Activated CD4-positive, alpha-beta T cell treated with anti-CD3 and anti-CD28 coated beads, Interleukin-2, amount 10 ng/mL, durations not matched to agents 7 days and 5 days (primary cell): ENCODE data around the gene MAP3K8. TPM values are rescaled to one million over a fixed set of nuclear protein-coding genes. Genes with fewer than 3 reads are reported as not detected.

Source experiments
- CTCF ChIA-PET: fragments of 350-600 bp; sonication (Branson Sonifier 250); formaldehyde crosslinking; loops from one replicate; lab custom pipeline; 2021; ENCODE audit warnings: antibody characterized with exemption; lab: Charles Lee
- POLR2A ChIA-PET: fragments of 350-600 bp; sonication (Branson Sonifier 250); formaldehyde crosslinking; loops from one replicate; lab custom pipeline; 2021; ENCODE audit warnings: antibody characterized with exemption; lab: Charles Lee
- DNase-seq: peaks from one replicate; pipeline ENCODE4 v3.0.0-alpha.2; 2020
- H3K27ac Mint-ChIP-seq: one replicate; pipeline ENCODE4 v1.8.0; 2021; ENCODE audit warnings: mild to moderate bottlenecking, moderate library complexity, mixed read lengths
- H3K27me3 Mint-ChIP-seq: one replicate; pipeline ENCODE4 v1.8.0; 2021; ENCODE audit warnings: mixed read lengths
- H3K36me3 Mint-ChIP-seq: one replicate; pipeline ENCODE4 v1.8.0; 2021; ENCODE audit warnings: low read depth, mixed read lengths
- H3K4me1 Mint-ChIP-seq: one replicate; pipeline ENCODE4 v1.8.0; 2021; ENCODE audit warnings: mixed read lengths
- H3K4me3 Mint-ChIP-seq: one replicate; pipeline ENCODE4 v1.8.0; 2021; ENCODE audit warnings: mild to moderate bottlenecking, moderate library complexity, mixed read lengths
- H3K9me3 Mint-ChIP-seq: one replicate; pipeline ENCODE4 v1.8.0; 2021; ENCODE audit warnings: mixed read lengths
- total RNA-seq, 2 experiments: library from RNA; stranded (reverse); gene quantifications; one replicate each; pipeline ENCODE4 v1.2.3, GENCODE V29; 2021

The MAP3K8 gene
- total RNA-seq, 2 experiments from 2014 or later = 12.6 to 13.1 TPM

DNA sequence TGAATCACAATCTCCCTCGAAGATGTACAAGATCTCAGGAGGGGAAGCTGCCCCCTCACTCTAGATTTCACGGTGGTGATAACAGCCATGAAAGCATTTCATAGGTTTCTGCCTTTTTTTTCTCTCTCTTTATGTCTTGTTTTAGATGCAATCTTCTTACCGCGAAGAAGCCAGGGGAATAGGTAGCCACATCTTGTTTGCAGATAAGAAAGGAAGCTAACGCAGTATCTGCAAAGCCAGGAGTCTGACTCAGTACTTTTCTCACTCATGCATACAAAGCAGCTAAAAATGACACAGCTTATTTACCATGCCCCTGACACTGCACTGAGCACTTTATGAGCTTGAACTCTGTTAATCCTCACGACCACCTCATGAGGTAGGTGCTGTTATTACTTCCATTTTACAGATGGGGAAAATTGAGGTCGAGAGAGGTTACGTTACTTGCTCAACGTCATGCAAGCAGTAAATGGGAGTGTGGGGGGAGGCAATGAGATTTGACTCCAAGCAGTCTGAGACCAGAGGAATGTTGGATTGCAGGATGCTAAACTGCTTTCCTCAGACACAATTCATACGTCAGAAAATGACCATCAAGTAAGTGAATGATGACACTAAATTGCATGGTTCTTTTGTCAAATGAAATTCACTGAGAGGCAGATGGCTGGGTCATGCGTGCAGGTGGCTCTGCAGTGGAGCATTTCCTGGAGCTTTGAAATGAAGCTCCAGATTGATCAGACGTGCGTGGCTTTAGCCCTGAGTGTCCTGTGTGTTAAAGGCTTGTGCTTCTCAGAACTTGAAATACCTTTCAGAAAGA is 3.3 kb downstream of the MAP3K8 start:
- Mint-ChIP-seq H3K4me1 (peaks cover 61% of the 10 kb centered on the region), H3K9me3 (no peaks in the 10 kb centered on the region), H3K36me3 (peaks cover 40% of the 10 kb centered on the region), H3K27me3 (no peaks in the 10 kb centered on the region), H3K4me3 (peak overlapping the region; percentile 90), H3K27ac (peak overlapping the region; percentile 87)
- POLR2A ChIA-PET = interaction anchor here (0.6 to 1.4 kb wide), 5 partner anchors 19 to 100 kb away, joined by 3 to 6 read pairs (median 3); no protein-coding TSS in a partner anchor
- CTCF ChIA-PET = interaction anchor here (0.9 to 2.3 kb wide), 12 partner anchors 10 to 144 kb away, joined by 3 to 9 read pairs (median 4); no protein-coding TSS in a partner anchor
- peak; percentile 60 for DNase-seq

- Mint-ChIP-seq H3K27ac (peak overlapping the region; percentile 87), H3K4me3 (peak overlapping the region; percentile 90), H3K27me3 (no peaks in the 10 kb centered on the region), H3K4me1 (peaks cover 57% of the 10 kb centered on the region), H3K9me3 (no peaks in the 10 kb centered on the region), H3K36me3 (peaks cover 45% of the 10 kb centered on the region)
- ChIA-PET CTCF (interaction anchor here (0.9 to 2.3 kb wide), 9 partner anchors 9 to 143 kb away, joined by 3 to 9 read pairs (median 5); no protein-coding TSS in a partner anchor), POLR2A (interaction anchor here (1.1 to 1.4 kb wide), 2 partner anchors 20 to 91 kb away, joined by 3 to 6 read pairs; no protein-coding TSS in a partner anchor)
- no peak for DNase-seq
Measured at GRCh38 chr10:30438021-30438850, 4.3 kb downstream of the MAP3K8 start.

DNA sequence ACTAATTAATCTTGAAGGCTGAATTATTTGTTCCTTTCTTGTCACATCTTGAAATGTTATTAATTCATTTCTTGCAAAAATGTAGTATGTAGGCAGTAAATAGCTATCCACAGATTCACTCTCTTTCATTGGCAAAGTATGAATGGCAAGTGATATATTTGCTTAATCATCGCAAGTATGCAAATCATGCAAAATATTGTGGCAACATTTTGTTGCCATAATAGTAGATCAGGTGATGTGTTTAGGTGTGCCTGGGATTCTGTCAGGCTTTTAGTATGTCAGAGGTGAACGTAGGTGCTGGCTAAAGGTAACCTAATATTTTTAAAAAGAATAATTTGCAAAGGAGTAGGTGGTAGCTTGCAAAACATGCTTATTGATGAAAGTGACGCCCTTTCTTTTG is 5.9 kb downstream of the MAP3K8 start:
- Mint-ChIP-seq H3K4me3 (no peak overlapping the region), H3K27me3 (no peaks in the 10 kb centered on the region), H3K36me3 (peaks cover 45% of the 10 kb centered on the region), H3K27ac (no peak overlapping the region), H3K4me1 (peaks cover 62% of the 10 kb centered on the region), H3K9me3 (no peaks in the 10 kb centered on the region)
- no peak for DNase-seq
- ChIA-PET CTCF (no interaction called here), POLR2A (no interaction called here)

- CTCF ChIA-PET = interaction anchor here (1.0 to 1.2 kb wide), 3 partner anchors 12 to 83 kb away, joined by 3 read pairs; no protein-coding TSS in a partner anchor
- peaks cover 47% of the 10 kb centered on the region for H3K36me3 Mint-ChIP-seq
- peaks cover 45% of the 10 kb centered on the region for H3K4me1 Mint-ChIP-seq
Measured at GRCh38 chr10:30442019-30442606, 8.1 kb downstream of the MAP3K8 start.

GRCh38 chr10:30443049-30443448 is 9.1 kb downstream of the MAP3K8 start:
- Mint-ChIP-seq H3K4me3 (no peak overlapping the region), H3K27me3 (no peaks in the 10 kb centered on the region), H3K9me3 (no peaks in the 10 kb centered on the region), H3K36me3 (peaks cover 48% of the 10 kb centered on the region), H3K4me1 (peaks cover 35% of the 10 kb centered on the region), H3K27ac (no peak overlapping the region)
- ChIA-PET CTCF (interaction anchor here (1.0 to 2.1 kb wide), 4 partner anchors 10 to 84 kb away, joined by 3 to 11 read pairs (median 3); partner anchors contain the start of gene MAP3K8), POLR2A (no interaction called here)
- no peak for DNase-seq

More at GRCh38 chr10:30442019-30442606, 8.1 kb downstream of the MAP3K8 start:
- Mint-ChIP-seq H3K4me3 (no peak overlapping the region), H3K27me3 (no peaks in the 10 kb centered on the region), H3K27ac (no peak overlapping the region), H3K9me3 (no peaks in the 10 kb centered on the region)
- no peak for DNase-seq
- POLR2A ChIA-PET = no interaction called here

GRCh38 chr10:30445711-30446110 is 11.7 kb downstream of the MAP3K8 start:
- Mint-ChIP-seq H3K36me3 (peaks cover 48% of the 10 kb centered on the region), H3K4me3 (no peak overlapping the region), H3K9me3 (no peaks in the 10 kb centered on the region), H3K27me3 (no peaks in the 10 kb centered on the region), H3K4me1 (peaks cover 19% of the 10 kb centered on the region), H3K27ac (no peak overlapping the region)
- CTCF ChIA-PET = interaction anchor here (0.9 kb wide), 1 partner anchor 47 kb away, joined by 3 read pairs; no protein-coding TSS in a partner anchor
- POLR2A ChIA-PET = no interaction called here
- no peak for DNase-seq

DNA sequence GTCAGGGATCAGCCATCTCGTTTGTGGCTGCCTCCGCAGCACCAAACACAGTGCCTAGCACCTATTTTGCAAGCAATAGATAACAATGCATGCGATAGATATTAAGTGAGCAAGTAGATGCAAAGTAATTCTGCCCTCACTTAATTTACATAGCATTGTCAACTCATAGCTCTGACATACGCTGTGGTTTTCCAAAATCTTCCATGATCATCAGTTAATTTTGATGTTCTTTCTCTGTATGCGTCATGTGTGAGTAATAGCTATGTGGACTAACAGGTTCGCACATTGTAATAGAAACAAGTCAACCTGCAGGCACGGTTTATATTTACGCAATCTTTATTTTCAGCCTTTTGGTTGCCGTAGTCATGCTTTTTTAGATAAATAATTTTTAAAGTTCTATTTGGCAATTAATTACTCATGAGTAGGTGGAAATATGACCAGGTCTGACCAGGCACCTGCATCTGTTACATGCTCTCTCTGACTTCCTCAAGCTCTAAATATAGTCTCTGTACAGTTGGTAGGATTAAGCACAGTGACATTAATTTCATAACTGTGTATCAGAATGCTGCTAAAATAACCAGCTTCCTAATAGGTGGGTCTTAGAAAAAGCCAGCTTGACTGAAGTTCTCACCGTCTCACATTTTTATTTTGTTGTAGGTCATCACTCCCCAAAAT is 13.3 kb downstream of the MAP3K8 start:
- ChIA-PET CTCF (interaction anchor here (1.0 to 1.1 kb wide), 2 partner anchors 10 to 15 kb away, joined by 3 to 6 read pairs; no protein-coding TSS in a partner anchor), POLR2A (no interaction called here)
- Mint-ChIP-seq H3K4me3 (no peak overlapping the region), H3K27me3 (no peaks in the 10 kb centered on the region), H3K27ac (no peak overlapping the region), H3K36me3 (peaks cover 40% of the 10 kb centered on the region), H3K9me3 (no peaks in the 10 kb centered on the region), H3K4me1 (peaks cover 12% of the 10 kb centered on the region)
- DNase-seq = no peak

- Mint-ChIP-seq H3K9me3 (no peaks in the 10 kb centered on the region), H3K27ac (no peak overlapping the region), H3K36me3 (peaks cover 40% of the 10 kb centered on the region), H3K4me1 (peaks cover 9% of the 10 kb centered on the region), H3K27me3 (no peaks in the 10 kb centered on the region), H3K4me3 (no peak overlapping the region)
- ChIA-PET CTCF (interaction anchor here (1.0 kb wide), 1 partner anchor 14 kb away, joined by 3 read pairs; no protein-coding TSS in a partner anchor), POLR2A (no interaction called here)
- no peak for DNase-seq
Measured at GRCh38 chr10:30448092-30448491, 14.1 kb downstream of the MAP3K8 start.

DNA sequence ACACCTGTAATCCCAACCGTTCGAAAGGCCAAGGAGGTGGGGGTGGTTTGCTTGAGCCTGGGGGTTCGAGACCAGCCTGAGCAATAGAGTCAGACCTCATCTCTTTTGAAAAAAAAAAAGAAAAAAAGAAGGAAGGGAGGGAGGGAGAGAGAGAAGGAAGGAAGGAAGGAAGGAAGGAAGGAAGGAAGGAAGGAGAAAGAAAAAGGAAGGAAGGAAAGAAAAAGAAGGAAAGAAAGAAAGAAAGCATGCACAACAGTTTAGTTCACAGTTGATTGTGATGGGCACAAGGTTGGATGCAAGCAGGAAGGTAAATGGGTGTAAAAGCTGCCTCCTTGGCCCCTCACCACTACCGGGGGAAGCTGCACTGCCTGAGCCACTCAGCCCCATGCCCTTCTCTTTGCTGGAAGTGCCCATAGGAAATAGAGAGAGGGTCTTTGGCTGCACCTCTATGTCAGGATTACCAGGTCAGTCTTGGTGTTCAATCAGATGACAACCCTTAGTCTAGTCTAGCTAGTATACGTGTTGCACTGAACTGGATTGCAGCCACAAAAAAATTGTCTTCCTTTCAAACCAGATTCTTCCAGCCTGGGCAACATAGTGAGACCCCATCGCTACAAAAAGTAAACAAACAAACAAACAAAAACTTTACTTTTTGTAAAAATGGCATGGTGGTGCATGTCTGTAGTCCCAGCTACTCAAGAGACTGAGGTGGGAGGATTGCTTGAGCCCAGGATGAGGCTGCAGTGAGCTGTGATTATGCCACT is 20.0 kb downstream of the MAP3K8 start:
- CTCF ChIA-PET = interaction anchor here (0.7 to 1.2 kb wide), 2 partner anchors 11 kb away, joined by 3 to 4 read pairs; no protein-coding TSS in a partner anchor
- Mint-ChIP-seq H3K27ac (peak overlapping the region; percentile 68), H3K9me3 (no peaks in the 10 kb centered on the region), H3K4me1 (peaks cover 41% of the 10 kb centered on the region), H3K4me3 (no peak overlapping the region), H3K36me3 (peaks cover 45% of the 10 kb centered on the region), H3K27me3 (no peaks in the 10 kb centered on the region)
- POLR2A ChIA-PET = no interaction called here
- no peak for DNase-seq

DNA sequence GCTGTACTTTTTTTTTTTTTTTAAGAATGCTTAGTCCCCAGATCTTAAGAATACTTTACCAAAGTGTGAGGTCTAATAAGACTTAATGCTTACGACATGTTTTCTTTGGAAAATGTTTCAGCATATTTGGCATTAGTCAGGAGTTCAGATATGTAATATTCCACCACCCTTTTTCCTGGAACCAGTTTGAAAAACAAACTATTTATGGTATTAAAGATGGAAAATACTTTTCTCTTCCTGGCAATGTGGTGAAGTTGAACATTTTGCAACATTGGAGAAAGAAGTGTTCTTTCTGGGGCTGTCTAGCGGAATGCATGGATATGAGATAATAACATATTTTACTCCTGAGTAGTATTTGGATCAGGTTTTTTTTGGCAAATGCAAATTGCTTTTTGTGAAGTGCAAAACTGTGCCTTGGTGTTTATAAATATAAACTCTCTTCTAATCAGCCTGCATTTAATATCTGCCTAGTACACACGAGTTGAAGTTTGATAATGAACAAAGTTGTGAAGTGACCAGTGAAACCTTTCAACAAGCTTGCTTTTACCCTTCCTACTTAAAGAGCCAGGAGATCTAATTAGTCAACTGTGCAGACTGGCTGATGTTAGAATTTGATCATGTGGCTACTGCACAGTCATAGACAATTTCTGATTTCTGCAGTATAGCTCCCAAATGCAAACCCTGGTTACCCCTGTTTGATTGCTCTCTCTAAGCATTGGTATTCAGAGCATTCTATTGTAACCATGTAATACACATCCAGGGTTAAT is 20.9 kb downstream of the MAP3K8 start:
- Mint-ChIP-seq H3K36me3 (peaks cover 45% of the 10 kb centered on the region), H3K4me1 (peaks cover 41% of the 10 kb centered on the region), H3K27ac (peak overlapping the region; percentile 51), H3K4me3 (no peak overlapping the region), H3K9me3 (no peaks in the 10 kb centered on the region), H3K27me3 (no peaks in the 10 kb centered on the region)
- ChIA-PET POLR2A (interaction anchor here (1.4 kb wide), 1 partner anchor 74 kb away, joined by 4 read pairs; no protein-coding TSS in a partner anchor), CTCF (interaction anchor here (0.7 to 1.6 kb wide), 6 partner anchors 10 to 127 kb away, joined by 3 to 4 read pairs (median 4); no protein-coding TSS in a partner anchor)
- DNase-seq = no peak
